ENCODE data around the gene MTHFSD. TPM values are rescaled to one million over a fixed set of nuclear protein-coding genes. Genes with fewer than 3 reads are reported as not detected.

Gene MTHFSD
- total RNA-seq, 1 experiment from 2014 or later, result 47.8 TPM

GRCh38 chr16:86558355-86559193 lies 3.5 kb upstream of the MTHFSD start:
- DNase-seq, result no peak
- H3K36me3 Mint-ChIP-seq (ENCODE audit: insufficient read depth, unreplicated experiment), result peaks cover 23% of the 10 kb centered on the region
- peaks cover 44% of the 10 kb centered on the region for H3K27me3 Mint-ChIP-seq (ENCODE audit: unreplicated experiment)
- no TSS peak for BruUV-seq (replicated peaks)
- intact Hi-C loops (cut with micrococcal nuclease; ENCODE audit: unreplicated experiment), result no loop called here
- no peaks in the 10 kb centered on the region for H3K9me3 Mint-ChIP-seq (ENCODE audit: low read depth, unreplicated experiment)
- peaks cover 3% of the 10 kb centered on the region for H3K4me1 Mint-ChIP-seq (ENCODE audit: low read depth, unreplicated experiment)
- CTCF ChIA-PET, result no interaction called here
- TF ChIP-seq CTCF (IDR thresholded peaks at IDR 0.05; ENCODE audit: unreplicated experiment), result no peak
- no peak overlapping the region for H3K4me3 Mint-ChIP-seq (ENCODE audit: low read depth, unreplicated experiment)
- no peak overlapping the region for H3K27ac Mint-ChIP-seq (ENCODE audit: unreplicated experiment)

- BruUV-seq (replicated peaks), result no TSS peak
- CTCF ChIA-PET, result no interaction called here
Observed at GRCh38 chr16:86557587-86557986, 2.6 kb upstream of the MTHFSD start.

GRCh38 chr16:86556576-86556975 lies 1.5 kb upstream of the MTHFSD start:
- intact Hi-C loops (cut with micrococcal nuclease; ENCODE audit: unreplicated experiment), result no loop called here
- DNase-seq, result no peak
- BruUV-seq (replicated peaks), result no TSS peak

More at GRCh38 chr16:86557587-86557986, 2.6 kb upstream of the MTHFSD start:
- DNase-seq, result no peak
- H3K27ac Mint-ChIP-seq (ENCODE audit: unreplicated experiment), result no peak overlapping the region
- peaks cover 34% of the 10 kb centered on the region for H3K27me3 Mint-ChIP-seq (ENCODE audit: unreplicated experiment)
- intact Hi-C loops (cut with micrococcal nuclease; ENCODE audit: unreplicated experiment), result no loop called here
- no peak overlapping the region for H3K4me3 Mint-ChIP-seq (ENCODE audit: low read depth, unreplicated experiment)
- TF ChIP-seq CTCF (IDR thresholded peaks at IDR 0.05; ENCODE audit: unreplicated experiment), result no peak
- no peaks in the 10 kb centered on the region for H3K4me1 Mint-ChIP-seq (ENCODE audit: low read depth, unreplicated experiment)
- no peaks in the 10 kb centered on the region for H3K9me3 Mint-ChIP-seq (ENCODE audit: low read depth, unreplicated experiment)
- H3K36me3 Mint-ChIP-seq (ENCODE audit: insufficient read depth, unreplicated experiment), result peaks cover 29% of the 10 kb centered on the region

GRCh38 chr16:86555704-86556075 lies 655 bp upstream of the MTHFSD start:
- DNase-seq, result no peak
- no peak for TF ChIP-seq CTCF (IDR thresholded peaks at IDR 0.05; ENCODE audit: unreplicated experiment)

More at GRCh38 chr16:86556576-86556975, 1.5 kb upstream of the MTHFSD start:
- Mint-ChIP-seq H3K27ac (ENCODE audit: unreplicated experiment) (no peak overlapping the region), H3K27me3 (ENCODE audit: unreplicated experiment) (peaks cover 24% of the 10 kb centered on the region), H3K4me3 (ENCODE audit: low read depth, unreplicated experiment) (no peak overlapping the region), H3K9me3 (ENCODE audit: low read depth, unreplicated experiment) (no peaks in the 10 kb centered on the region), H3K36me3 (ENCODE audit: insufficient read depth, unreplicated experiment) (peaks cover 29% of the 10 kb centered on the region), H3K4me1 (ENCODE audit: low read depth, unreplicated experiment) (no peaks in the 10 kb centered on the region)
- TF ChIP-seq CTCF (IDR thresholded peaks at IDR 0.05; ENCODE audit: unreplicated experiment), result no peak
- CTCF ChIA-PET, result no interaction called here

More at GRCh38 chr16:86555704-86556075, 655 bp upstream of the MTHFSD start:
- peaks cover 20% of the 10 kb centered on the region for H3K27me3 Mint-ChIP-seq (ENCODE audit: unreplicated experiment)
- peaks cover 29% of the 10 kb centered on the region for H3K36me3 Mint-ChIP-seq (ENCODE audit: insufficient read depth, unreplicated experiment)
- H3K9me3 Mint-ChIP-seq (ENCODE audit: low read depth, unreplicated experiment), result no peaks in the 10 kb centered on the region
- CTCF ChIA-PET, result interaction anchor here (1.0 kb wide), 1 partner anchor 507 kb away, joined by 3 read pairs; no protein-coding TSS in a partner anchor
- BruUV-seq (replicated peaks), result no TSS peak
- intact Hi-C loops (cut with micrococcal nuclease; ENCODE audit: unreplicated experiment), result no loop called here
- H3K4me1 Mint-ChIP-seq (ENCODE audit: low read depth, unreplicated experiment), result no peaks in the 10 kb centered on the region
- H3K4me3 Mint-ChIP-seq (ENCODE audit: low read depth, unreplicated experiment), result peak overlapping the region; percentile 92
- H3K27ac Mint-ChIP-seq (ENCODE audit: unreplicated experiment), result peak overlapping the region; percentile 96

Data from Calu3 (cell line).